HG02588 (cell line): Measurements from ENCODE around the gene HAUS8.

Experiments used
- ATAC-seq: cut with Tn5 transposase; IDR thresholded peaks from one replicate; pipeline ENCODE4 v1.9.1; 2021; ENCODE audit warnings: mild to moderate bottlenecking, moderate library complexity; ENCODE audit not compliant: unreplicated experiment

The HAUS8 gene

GRCh38 chr19:17076543-17076991 is 1.3 kb upstream of the HAUS8 start:
- no peak for ATAC-seq

GRCh38 chr19:17075864-17076542 is 751 bp upstream of the HAUS8 start:
- no peak for ATAC-seq

DNA sequence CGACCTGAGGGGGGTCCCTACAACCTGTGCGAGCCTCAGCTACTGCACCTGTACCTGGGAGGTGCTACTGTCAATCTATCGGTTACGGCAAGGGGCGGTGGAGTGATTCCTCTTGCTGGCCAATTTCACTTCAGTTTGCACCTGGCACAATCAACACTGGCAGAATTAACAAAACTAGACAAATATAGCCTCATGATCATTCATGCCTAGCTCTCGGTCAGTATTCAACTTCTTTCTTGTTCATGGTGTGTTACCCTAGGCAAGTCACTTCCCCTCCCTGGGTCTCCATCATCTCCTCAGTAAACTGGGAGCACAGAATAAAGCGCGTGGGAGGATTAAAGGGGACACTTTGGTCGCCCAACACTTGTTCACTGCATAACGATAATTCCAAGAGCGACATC is 618 bp downstream of the HAUS8 start:
- ATAC-seq, result no peak

- ATAC-seq, result no peak
Measured at GRCh38 chr19:17073869-17074633, 1.2 kb downstream of the HAUS8 start.

DNA sequence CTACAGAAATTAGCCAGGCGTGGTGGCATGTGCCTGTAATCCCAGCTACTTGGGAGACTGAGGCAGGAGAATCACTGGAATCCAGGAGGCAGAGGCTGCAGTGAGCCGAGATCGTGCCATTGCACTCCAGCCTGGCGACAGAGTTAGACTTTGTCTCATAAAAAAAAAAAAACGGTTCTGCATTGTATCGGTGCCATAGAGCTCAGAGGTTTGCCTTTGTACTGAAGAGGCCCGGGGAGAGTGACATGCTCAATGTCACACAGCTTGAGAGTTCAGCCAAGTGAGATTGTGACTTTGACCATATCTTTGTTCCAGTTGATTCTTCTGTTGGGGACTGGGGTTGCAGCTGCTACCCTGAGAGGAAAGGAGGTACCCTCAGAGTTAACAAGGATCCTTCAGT is 4.3 kb downstream of the HAUS8 start:
- no peak for ATAC-seq

DNA sequence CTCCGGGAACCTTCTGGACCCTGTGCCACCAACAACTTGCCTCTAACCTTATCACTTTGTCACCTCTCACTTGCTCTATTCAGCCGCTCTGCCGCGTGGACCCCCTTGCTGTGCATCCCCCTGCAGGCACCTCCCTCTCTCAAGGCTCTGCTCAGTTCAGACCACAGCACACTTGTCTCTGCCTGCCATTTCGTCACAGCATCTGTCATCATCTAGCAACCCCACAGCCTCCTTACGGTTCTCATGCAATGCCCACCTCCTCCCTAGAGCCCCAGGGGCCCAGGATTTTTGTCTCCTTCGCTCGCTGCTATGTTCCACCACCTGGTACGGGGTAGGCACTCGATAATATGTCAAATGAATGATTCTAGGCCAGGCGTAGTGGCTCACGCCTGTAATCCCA is 4.8 kb downstream of the HAUS8 start:
- ATAC-seq, result no peak

- no peak for ATAC-seq
Measured at GRCh38 chr19:17069193-17069592, 6.1 kb downstream of the HAUS8 start.

DNA sequence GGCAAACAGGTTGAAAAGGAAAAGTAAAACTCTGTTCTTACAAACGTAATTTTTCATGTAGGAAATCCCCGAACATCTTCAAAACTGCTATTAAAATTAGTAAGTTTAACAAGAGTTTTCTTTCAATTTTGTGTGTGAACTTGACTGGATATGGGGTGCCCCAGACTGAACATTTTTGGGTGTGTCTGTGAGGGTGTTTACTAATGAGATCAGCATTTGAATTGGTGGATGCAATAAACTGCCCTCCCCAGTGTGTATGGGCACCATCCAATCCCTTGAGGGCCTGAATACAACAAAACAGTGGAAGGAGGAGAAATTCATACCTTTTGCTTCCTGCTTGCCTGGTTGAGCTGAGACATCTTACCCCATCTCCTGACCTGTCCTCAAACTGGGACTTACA is 11.8 kb downstream of the HAUS8 start:
- ATAC-seq, result no peak

- no peak for ATAC-seq
Measured at GRCh38 chr19:17061691-17062090, 13.6 kb downstream of the HAUS8 start.

DNA sequence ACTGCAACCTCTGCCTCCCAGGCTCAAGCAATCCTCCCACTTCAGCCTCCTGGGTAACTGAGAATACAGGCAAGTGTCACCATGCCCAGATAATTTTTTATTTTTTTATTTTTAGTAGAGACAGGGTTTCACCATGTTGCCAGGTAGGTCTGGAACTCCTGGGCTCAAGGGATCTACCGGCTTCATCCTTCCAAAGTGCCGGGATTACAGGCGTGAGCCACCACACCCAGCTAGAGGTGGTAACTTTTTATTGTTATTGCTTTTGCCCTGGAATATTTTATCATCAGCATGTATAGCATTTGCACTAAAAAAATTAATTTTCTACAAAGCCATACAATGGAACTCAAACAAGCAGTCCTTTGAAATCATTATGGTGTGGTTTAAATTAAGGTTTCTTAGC is 14.0 kb downstream of the HAUS8 start:
- ATAC-seq, result no peak

GRCh38 chr19:17060802-17061201 is 14.4 kb downstream of the HAUS8 start:
- ATAC-seq, result no peak

DNA sequence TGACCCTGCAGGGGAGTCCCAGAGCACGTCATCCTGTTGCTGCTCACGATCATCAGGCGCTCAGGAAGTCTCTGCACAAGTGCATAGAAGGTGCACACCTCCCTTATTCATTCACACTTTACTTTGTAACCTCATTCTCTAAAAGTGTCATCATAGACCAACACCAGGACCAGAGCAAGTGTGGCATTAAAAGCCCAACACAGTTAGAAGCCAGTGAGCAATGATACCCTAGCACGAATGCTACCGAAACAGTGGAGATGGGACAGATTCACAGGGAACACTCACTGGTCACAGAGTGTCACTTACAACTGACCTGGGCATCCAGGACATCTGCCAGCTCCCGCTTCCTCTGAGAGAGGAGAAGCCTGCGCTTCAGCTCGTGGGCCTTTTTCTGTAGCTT is 17.0 kb downstream of the HAUS8 start:
- no peak for ATAC-seq

GRCh38 chr19:17055636-17056035 is 19.6 kb downstream of the HAUS8 start:
- ATAC-seq, result no peak

DNA sequence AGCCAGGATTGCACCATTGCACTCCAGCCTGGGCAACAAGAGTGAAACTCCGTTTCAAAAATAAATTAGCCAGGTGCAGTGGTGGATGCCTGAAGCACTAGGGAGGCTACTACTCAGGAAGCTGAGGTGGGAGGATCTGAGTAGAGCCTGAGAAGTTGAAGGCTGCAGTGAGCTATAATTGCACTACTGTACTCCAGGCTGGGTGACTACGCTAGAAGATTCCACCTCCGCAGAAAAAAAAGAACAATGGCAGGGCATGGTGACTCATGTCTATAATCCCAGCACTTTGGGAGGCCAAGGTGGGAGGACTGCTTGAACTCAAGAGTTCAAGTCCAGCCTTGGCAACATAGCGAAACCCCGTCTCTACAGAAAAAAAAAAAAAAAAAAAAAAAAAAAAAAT is 20.5 kb downstream of the HAUS8 start:
- no peak for ATAC-seq

DNA sequence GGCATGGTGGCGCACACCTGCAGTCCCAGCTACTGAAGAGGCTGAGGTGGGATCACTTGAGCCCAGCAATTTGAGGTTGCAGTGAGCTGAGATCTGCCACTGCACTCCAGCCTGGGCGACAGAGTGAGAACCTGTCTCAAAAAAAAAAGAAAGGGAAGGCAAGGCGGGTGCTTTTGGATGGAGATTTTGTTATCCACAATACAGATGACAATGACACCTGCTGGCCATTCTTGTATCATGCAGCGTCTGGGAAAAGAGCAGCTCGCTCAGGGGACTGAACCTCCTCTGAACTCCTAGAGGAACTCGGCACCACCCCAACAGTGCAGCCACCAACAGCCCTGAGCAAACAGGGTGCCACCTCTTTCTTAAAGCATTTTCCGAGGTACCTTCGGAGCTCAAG is 22.8 kb downstream of the HAUS8 start:
- ATAC-seq, result no peak

DNA sequence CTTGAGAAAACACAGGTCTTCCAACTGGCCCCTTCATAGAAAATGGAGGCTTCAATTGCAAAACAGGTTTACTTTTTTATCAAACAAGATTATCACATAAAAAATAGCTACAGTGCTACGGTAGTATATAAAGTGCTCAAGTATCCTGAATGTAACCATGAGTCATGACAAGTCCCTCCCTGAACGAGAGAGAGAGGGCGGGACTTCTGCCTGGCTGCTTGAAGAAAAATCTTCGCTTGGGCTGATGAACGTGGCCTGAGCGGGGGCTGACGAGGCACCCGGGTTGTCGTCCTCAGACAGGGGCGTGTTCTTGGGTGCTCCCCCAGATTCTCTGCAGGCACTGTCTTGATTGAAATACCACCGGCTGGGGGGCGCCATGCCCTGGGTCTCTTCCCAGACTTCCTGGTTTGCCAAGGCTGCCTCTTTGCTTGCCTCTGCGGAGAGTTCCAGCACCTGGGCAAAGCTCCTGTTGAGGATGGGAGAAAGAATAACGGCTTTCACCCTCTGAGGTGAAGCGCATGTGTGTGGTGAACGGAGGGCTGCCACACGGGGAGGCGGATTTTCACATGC is 25.5 kb downstream of the HAUS8 start:
- ATAC-seq, result no peak

GRCh38 chr19:17048885-17049453 is 26.3 kb downstream of the HAUS8 start:
- no peak for ATAC-seq

GRCh38 chr19:17045907-17046502 is 29.2 kb downstream of the HAUS8 start:
- ATAC-seq, result no peak

DNA sequence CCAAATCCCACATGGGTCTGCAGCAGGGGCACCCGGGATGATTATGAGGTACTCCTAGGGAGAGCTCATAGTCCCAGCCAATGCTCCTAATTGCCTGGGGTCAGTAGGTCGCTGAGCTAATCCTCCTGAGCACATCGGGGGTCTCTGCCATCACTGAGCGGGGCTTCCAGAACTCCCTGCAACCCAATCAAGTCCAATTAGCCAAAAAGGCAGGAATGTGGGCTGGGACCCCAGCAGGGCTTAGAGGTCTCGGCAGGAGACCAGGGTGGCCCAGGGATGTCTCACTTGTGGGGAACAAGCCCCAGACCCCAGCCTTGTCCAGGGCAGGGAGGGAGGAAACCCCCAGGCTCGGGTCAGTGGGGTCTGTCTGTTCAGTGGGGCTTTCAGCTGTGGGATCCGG is 31.5 kb downstream of the HAUS8 start:
- no peak for ATAC-seq

DNA sequence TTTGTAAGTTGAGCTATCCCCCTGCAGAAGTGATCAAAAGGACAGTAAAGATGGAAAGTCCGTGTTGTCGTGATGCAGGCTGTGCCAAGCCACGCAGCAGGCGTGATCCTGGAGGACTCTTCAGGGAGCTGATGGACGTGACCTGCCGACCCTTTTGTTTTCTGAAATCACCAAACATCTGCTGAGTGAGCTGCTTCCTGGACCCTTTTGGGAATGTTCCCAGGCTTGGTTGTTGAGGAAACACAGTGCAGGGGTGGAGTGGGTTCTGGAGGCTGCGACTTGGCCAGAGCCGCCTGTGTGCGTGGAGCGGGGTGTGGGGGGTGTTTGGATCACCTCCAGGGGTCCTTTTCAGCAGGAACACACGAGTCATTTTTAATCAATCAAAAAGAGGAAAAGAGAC is 33.3 kb downstream of the HAUS8 start:
- no peak for ATAC-seq

DNA sequence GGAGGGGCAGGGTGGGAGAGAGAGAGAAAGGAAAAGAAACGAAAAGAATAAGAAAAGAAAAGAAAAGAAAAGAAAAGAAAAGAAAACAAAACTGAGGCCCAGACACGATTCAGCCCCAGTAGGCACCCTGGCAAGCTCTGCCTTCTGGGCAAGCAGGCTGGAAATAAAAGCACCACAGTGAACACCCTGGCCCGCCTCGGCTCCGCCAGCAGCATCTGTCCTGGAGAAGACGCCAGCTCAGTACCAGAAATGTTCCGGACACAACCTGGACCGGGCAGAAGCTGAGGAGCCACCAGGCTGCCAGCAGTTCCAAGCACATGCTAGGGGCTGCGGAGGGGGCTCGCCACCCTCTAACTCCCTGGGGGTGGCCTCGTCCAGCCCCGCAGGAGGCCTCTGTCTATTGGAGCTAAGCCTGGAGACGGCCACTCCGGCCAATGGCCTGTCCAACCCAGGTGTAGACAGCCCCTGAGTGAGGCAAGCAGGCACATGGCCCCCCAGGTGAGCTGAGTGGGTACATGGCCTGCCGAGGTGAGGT is 37.2 kb downstream of the HAUS8 start:
- ATAC-seq, result no peak
